Neuronal stem cell (in vitro differentiated cells): ENCODE measurements around the gene PIGN.

Source experiments
- DNase-seq: peaks from one replicate; pipeline ENCODE4 v3.0.0-alpha.2; 2013; ENCODE audit warnings: low spot score
- H2AFZ ChIP-seq: one replicate; pipeline ENCODE4 v1.6.1; 2013; ENCODE audit warnings: mild to moderate bottlenecking, low read length, inconsistent platforms
- H2AK5ac ChIP-seq: 2 replicates; pipeline ENCODE4 v1.6.1; 2013; ENCODE audit warnings: low read depth, mild to moderate bottlenecking, inconsistent platforms, low read length, moderate library complexity, mixed read lengths
- H2BK120ac ChIP-seq: 2 replicates; pipeline ENCODE4 v1.6.1; 2013; ENCODE audit warnings: low read depth, mild to moderate bottlenecking, inconsistent platforms, low read length, moderate library complexity, mixed read lengths
- H2BK12ac ChIP-seq: one replicate; pipeline ENCODE4 v1.6.1; 2013; ENCODE audit warnings: low read length, inconsistent platforms
- H2BK15ac ChIP-seq: 2 replicates; pipeline ENCODE4 v1.6.1; 2013; ENCODE audit warnings: mild to moderate bottlenecking, low read length, inconsistent platforms, mixed read lengths
- H2BK5ac ChIP-seq: one replicate; pipeline ENCODE4 v1.6.1; 2013; ENCODE audit warnings: inconsistent platforms, mild to moderate bottlenecking, low read length, moderate library complexity
- H3K14ac ChIP-seq: one replicate; pipeline ENCODE4 v1.6.1; 2013; ENCODE audit warnings: low read length, inconsistent platforms
- H3K18ac ChIP-seq: 2 replicates; pipeline ENCODE4 v1.6.1; 2013; ENCODE audit warnings: low read length, inconsistent platforms
- H3K23ac ChIP-seq: 2 replicates; pipeline ENCODE4 v1.6.1; 2013; ENCODE audit warnings: low read depth, mild to moderate bottlenecking, mixed read lengths, low read length, inconsistent platforms; ENCODE audit not compliant: poor library complexity
- H3K27ac ChIP-seq: replicated peaks from 3 replicates; pipeline ENCODE4 v1.5.1; 2013; ENCODE audit warnings: low read length, inconsistent platforms
- H3K27me3 ChIP-seq, 3 experiments: 2 replicates each; pipeline ENCODE4 v1.6.1; 2013; ENCODE audit warnings: low read length in 3 of 3, mild to moderate bottlenecking in 2 of 3, inconsistent platforms in 1 of 3, low read depth in 1 of 3, mixed read lengths in 1 of 3, moderate library complexity in 1 of 3; ENCODE audit not compliant: control insufficient read depth in 3 of 3, insufficient read depth in 3 of 3
- H3K36me3 ChIP-seq, 2 donors: replicated peaks in 1 of 2; 2 replicates each; pipeline ENCODE4 v1.6.1; 2013; ENCODE audit warnings: low read length in 2 of 2; ENCODE audit not compliant: control insufficient read depth in 2 of 2, insufficient read depth in 2 of 2
- H3K4ac ChIP-seq: 2 replicates; pipeline ENCODE4 v1.6.1; 2013; ENCODE audit warnings: inconsistent platforms, mild to moderate bottlenecking, low read length, moderate library complexity
- H3K4me1 ChIP-seq, 2 donors: 1 replicate in 1 of 2; 2 replicates in 1 of 2; pipeline ENCODE4 v1.6.1; 2013; ENCODE audit warnings: low read length in 2 of 2, low read depth in 1 of 2; ENCODE audit not compliant: control insufficient read depth in 2 of 2, insufficient read depth in 1 of 2
- H3K4me2 ChIP-seq: one replicate; pipeline ENCODE4 v1.6.1; 2013; ENCODE audit warnings: mild to moderate bottlenecking, low read length, inconsistent platforms; ENCODE audit not compliant: insufficient read depth, poor library complexity, severe bottlenecking
- H3K4me3 ChIP-seq, 2 donors: 2 replicates each; pipeline ENCODE4 v1.5.1; 2013; ENCODE audit warnings: low read length in 2 of 2, mild to moderate bottlenecking in 2 of 2, inconsistent platforms in 1 of 2, moderate library complexity in 1 of 2
- H3K79me1 ChIP-seq: one replicate; pipeline ENCODE4 v1.6.1; 2013; ENCODE audit warnings: low read depth, mild to moderate bottlenecking, inconsistent platforms, low read length, moderate library complexity
- H3K9ac ChIP-seq: one replicate; pipeline ENCODE4 v1.6.1; 2013; ENCODE audit warnings: mild to moderate bottlenecking, low read depth, low read length, inconsistent platforms; ENCODE audit not compliant: poor library complexity
- H3K9me3 ChIP-seq, 2 donors: replicated peaks in 1 of 2; 2 replicates each; pipeline versions ENCODE3 to v1.6.1; 2013; ENCODE audit warnings: low read length in 2 of 2, mild to moderate bottlenecking in 2 of 2, inconsistent platforms in 1 of 2, low read depth in 1 of 2, mixed read lengths in 1 of 2, moderate library complexity in 1 of 2; ENCODE audit not compliant: control insufficient read depth in 2 of 2, insufficient read depth in 1 of 2
- H4K8ac ChIP-seq: one replicate; pipeline ENCODE4 v1.6.1; 2013; ENCODE audit warnings: low read depth, mild to moderate bottlenecking, inconsistent platforms, low read length, moderate library complexity
- H4K91ac ChIP-seq: one replicate; pipeline ENCODE4 v1.6.1; 2013; ENCODE audit warnings: low read length, low read depth, mild to moderate bottlenecking, inconsistent platforms; ENCODE audit not compliant: poor library complexity
- WGBS, 2 donors: extraction: QIAGEN DNeasy Blood & Tissue Kit; methylation state at CpG; one replicate each; pipeline ENCODE4 v1.1.7; 2013; ENCODE audit warnings: missing lambda C conversion rate in 2 of 2, mixed read lengths in 1 of 2; ENCODE audit not compliant: insufficient read length in 2 of 2, insufficient replicate concordance in 1 of 2; ENCODE audit errors: extremely low coverage in 2 of 2; 5-methylcytosine and 5-hydroxymethylcytosine counted together

Gene PIGN

DNA sequence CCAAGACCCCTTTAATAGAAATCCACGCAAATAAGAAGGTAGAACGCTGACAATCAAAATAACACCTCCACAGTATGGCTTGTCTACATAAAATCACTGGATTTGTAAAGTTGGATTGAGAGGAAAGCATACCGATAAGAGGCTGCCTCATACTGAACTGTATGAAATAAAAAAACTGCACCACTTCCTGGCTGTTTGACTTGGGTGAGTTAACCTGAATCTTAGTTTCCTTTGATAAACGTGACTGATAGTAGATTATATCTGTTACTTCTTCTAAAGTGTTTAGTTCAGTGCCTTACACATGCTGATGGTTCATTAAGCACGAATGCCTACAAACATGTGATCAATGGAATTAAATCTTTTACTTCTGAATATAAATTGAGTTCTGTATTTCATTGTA is 153.6 kb downstream of the PIGN start:
- no peak overlapping the region for H3K4me2 ChIP-seq
- whole genome bisulfite sequencing, 2 donors = no CpG with 5 or more reads among the region's 5 CpGs
- no peak overlapping the region for H2AFZ ChIP-seq
- H3K27me3 ChIP-seq = no peaks in the 10 kb centered on the region
- H3K4me3 ChIP-seq = no peak overlapping the region
- no peak overlapping the region for H2BK5ac ChIP-seq
- H2BK12ac ChIP-seq = no peak overlapping the region
- DNase-seq = no peak
- no peak overlapping the region for H3K14ac ChIP-seq
- H4K91ac ChIP-seq = no peak overlapping the region
- H3K18ac ChIP-seq = no peak overlapping the region
- H2BK120ac ChIP-seq = no peak overlapping the region
- no peaks in the 10 kb centered on the region for H3K36me3 ChIP-seq
- H3K4me1 ChIP-seq = peaks cover 0 to 3% of the 10 kb centered on the region in 2 donors
- no peak overlapping the region for H3K9ac ChIP-seq
- H3K23ac ChIP-seq = no peak overlapping the region
- peaks cover 0 to 4% of the 10 kb centered on the region in 2 donors for H3K9me3 ChIP-seq
- H3K79me1 ChIP-seq = no peaks in the 10 kb centered on the region
- no peak overlapping the region for H3K27ac ChIP-seq
- no peak overlapping the region for H4K8ac ChIP-seq
- no peak overlapping the region for H2AK5ac ChIP-seq
- H2BK15ac ChIP-seq = no peak overlapping the region
- H3K4ac ChIP-seq = no peak overlapping the region

DNA sequence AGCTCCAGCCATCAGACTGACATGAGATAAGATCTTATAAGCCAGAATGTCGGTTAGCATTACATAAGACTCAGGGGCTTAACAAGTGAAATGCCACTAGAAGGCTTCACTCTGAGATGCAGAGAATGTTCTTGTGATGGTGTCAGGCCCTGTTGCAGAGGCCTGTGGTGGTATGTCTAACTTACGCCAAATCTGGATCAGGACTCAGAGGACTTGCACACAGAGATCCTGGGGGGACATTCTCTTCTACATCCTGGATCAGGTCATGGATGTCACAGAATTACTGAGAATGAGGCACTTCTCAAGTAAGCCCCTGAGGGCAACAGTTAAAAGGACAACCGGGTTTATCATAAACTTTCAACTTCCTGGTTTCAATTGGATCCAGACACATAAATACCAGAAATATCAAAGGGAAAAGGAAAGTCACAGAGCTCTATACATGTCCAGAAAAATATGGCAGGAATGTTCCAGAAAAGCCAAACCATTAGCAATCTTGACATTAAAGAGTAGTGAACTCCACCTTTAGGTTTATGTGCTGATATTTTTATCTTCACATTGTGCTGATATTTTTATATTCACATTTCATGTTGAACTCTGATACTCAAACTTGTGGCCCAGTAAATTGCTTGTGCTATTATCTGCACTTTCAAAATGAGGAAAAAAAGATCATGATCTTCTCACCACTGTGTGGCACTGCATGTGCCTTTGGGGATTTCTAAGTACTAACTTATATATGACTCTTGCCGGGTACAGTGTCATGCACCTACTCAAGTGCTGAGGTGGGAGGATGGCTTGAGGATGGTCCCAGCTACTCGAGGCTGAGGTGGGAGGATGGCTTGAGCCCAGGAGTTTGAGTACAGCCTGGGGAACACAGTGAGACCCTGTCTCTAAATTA is 156.5 kb downstream of the PIGN start:
- Histone ChIP-seq H3K4me2 (no peak overlapping the region), H2BK5ac (no peak overlapping the region), H2BK120ac (no peak overlapping the region), H4K8ac (no peak overlapping the region), H3K9me3 (peaks cover 0 to 2% of the 10 kb centered on the region in 2 donors), H2AFZ (no peak overlapping the region), H3K4me3 (no peak overlapping the region), H3K4me1 (peaks cover 0 to 3% of the 10 kb centered on the region in 2 donors), H4K91ac (no peak overlapping the region), H3K23ac (no peak overlapping the region), H3K79me1 (no peaks in the 10 kb centered on the region), H3K4ac (no peak overlapping the region), H2AK5ac (no peak overlapping the region), H2BK12ac (no peak overlapping the region), H3K14ac (no peak overlapping the region), H3K36me3 (no peaks in the 10 kb centered on the region), H2BK15ac (no peak overlapping the region), H3K27ac (no peak overlapping the region), H3K9ac (no peak overlapping the region), H3K27me3 (no peaks in the 10 kb centered on the region), H3K18ac (no peak overlapping the region)
- DNase-seq = no peak
- no CpG with 5 or more reads among the region's 5 CpGs for WGBS, 2 donors

DNA sequence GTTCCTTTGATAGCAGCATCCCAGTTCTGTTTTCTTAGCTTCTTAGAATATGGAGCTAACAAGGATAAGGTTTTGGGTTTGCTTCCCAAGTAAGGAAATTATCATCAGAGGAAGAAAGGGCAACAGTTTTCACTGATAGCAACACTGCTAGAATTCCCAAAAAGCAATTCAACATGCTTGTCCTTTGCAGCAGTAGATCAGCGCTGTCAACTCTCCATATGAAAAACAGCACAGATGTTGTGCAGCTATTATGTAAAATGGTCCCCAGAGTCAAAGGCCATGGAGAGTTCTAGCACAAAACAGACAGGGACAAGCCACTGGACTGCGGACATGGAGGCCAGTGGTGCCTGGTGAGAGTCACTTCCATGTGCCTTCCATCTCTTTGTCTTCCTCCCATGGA is 158.1 kb downstream of the PIGN start:
- no peak overlapping the region for H3K4me2 ChIP-seq
- no peak overlapping the region for H4K8ac ChIP-seq

DNA sequence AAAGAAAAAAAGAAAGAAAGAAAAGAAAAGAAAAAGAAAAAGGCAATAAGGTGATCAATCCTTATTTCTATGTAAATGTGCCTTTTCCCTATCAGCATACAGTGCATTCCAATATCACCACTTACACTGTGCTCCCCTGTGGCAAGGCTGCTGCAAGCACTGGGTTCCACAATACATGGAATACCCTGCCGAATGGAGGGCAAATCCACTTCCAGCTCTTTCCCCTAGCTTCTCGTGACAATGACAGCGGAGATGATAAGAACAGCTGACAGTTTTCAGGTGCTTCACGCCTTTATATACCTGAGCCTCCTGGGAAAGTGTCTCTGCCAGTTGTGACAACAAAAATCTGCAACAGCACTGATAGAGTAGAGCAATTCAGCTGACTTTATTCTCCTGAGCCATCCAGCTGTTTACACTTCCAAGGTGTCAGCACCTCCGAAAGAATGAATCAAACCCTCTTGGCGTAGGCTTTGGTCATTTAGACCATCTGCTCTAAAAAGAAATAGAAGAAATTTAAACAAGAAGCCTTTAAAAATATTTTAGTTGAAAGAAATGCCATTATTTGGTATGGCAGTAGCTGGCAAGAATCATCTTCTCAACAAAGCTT is 158.8 kb downstream of the PIGN start:
- no peaks in the 10 kb centered on the region for H3K79me1 ChIP-seq
- no peak overlapping the region for H3K23ac ChIP-seq
- H3K18ac ChIP-seq = no peak overlapping the region
- no peak overlapping the region for H3K9ac ChIP-seq
- no peak overlapping the region for H3K4ac ChIP-seq
- H3K27me3 ChIP-seq = no peaks in the 10 kb centered on the region
- no peak overlapping the region for H2BK12ac ChIP-seq
- H3K4me3 ChIP-seq = no peak overlapping the region
- no peak overlapping the region for H2BK120ac ChIP-seq
- WGBS, 2 donors = no CpG with 5 or more reads among the region's 6 CpGs
- peaks cover 0 to 2% of the 10 kb centered on the region in 2 donors for H3K9me3 ChIP-seq
- no peak overlapping the region for H3K27ac ChIP-seq
- DNase-seq = no peak
- H4K8ac ChIP-seq = no peak overlapping the region
- no peak overlapping the region for H2AFZ ChIP-seq
- H4K91ac ChIP-seq = no peak overlapping the region
- no peak overlapping the region for H2BK15ac ChIP-seq
- no peak overlapping the region for H2AK5ac ChIP-seq
- H3K14ac ChIP-seq = no peak overlapping the region
- H3K4me1 ChIP-seq = peaks cover 0 to 3% of the 10 kb centered on the region in 2 donors
- no peak overlapping the region for H3K4me2 ChIP-seq
- H2BK5ac ChIP-seq = no peak overlapping the region
- H3K36me3 ChIP-seq = no peaks in the 10 kb centered on the region

More for the DNA sequence above, 158.1 kb downstream of the PIGN start:
- Histone ChIP-seq H3K9me3 (peaks cover 0 to 2% of the 10 kb centered on the region in 2 donors), H3K9ac (no peak overlapping the region), H2BK5ac (no peak overlapping the region), H3K14ac (no peak overlapping the region), H4K91ac (no peak overlapping the region), H3K23ac (no peak overlapping the region), H3K36me3 (no peaks in the 10 kb centered on the region), H3K4me1 (peaks cover 0 to 3% of the 10 kb centered on the region in 2 donors), H3K4me3 (no peak overlapping the region), H2BK12ac (no peak overlapping the region), H2BK15ac (no peak overlapping the region), H3K79me1 (no peaks in the 10 kb centered on the region), H3K18ac (no peak overlapping the region), H2AK5ac (no peak overlapping the region), H2AFZ (peak overlapping the region; percentile 47), H2BK120ac (no peak overlapping the region), H3K27ac (no peak overlapping the region), H3K27me3 (no peaks in the 10 kb centered on the region), H3K4ac (no peak overlapping the region)
- WGBS, 2 donors = no CpG with 5 or more reads among the region's 2 CpGs
- DNase-seq = no peak
